GM12801 (cell line): ENCODE data around the gene EFCAB10.

Source experiments
- TF ChIP-seq, protein P1 (sequence below): IDR thresholded peaks from one replicate; pipeline ENCODE4 v1.5.1; 2011; ENCODE audit warnings: control low read depth; ENCODE audit not compliant: insufficient read length; ENCODE audit errors: extremely low read depth

Gene EFCAB10

DNA sequence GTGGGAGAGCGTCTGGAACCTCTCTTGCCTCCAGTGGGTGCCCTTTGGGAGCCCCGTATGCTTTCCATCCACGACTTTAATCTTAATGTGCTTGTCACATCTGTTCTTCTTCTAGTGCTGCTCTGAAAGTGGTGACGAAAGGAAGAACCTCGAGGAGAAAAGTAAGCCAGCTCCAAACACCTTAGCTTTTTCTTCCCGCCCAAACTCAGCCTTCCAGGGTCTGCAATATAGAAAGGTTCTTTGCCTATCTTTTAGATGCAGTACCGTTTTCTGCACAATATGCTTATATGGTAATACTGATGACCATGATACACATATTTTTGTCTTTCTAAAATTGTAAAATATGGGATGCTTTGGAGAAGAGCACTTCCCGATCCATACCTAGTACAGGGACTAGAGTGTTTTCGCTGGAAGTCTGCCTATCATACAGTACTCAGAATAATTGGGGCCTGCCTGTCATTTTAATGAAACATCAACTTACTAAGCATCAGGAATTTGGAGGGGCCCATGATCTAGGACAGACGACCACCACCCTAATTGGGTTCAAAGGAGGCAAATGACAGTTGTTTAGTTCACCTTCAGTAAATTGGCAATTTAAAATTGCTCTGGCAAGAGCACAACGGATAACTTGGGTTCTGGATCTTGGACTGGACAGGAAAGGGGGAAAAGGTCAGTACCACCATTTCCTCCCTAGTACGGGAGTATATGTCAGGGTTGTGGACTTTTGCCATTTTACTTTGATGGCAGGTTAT, 48.4 kb downstream of the EFCAB10 start:
- TF ChIP-seq, protein P1, sequence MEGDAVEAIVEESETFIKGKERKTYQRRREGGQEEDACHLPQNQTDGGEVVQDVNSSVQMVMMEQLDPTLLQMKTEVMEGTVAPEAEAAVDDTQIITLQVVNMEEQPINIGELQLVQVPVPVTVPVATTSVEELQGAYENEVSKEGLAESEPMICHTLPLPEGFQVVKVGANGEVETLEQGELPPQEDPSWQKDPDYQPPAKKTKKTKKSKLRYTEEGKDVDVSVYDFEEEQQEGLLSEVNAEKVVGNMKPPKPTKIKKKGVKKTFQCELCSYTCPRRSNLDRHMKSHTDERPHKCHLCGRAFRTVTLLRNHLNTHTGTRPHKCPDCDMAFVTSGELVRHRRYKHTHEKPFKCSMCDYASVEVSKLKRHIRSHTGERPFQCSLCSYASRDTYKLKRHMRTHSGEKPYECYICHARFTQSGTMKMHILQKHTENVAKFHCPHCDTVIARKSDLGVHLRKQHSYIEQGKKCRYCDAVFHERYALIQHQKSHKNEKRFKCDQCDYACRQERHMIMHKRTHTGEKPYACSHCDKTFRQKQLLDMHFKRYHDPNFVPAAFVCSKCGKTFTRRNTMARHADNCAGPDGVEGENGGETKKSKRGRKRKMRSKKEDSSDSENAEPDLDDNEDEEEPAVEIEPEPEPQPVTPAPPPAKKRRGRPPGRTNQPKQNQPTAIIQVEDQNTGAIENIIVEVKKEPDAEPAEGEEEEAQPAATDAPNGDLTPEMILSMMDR = no peak

DNA sequence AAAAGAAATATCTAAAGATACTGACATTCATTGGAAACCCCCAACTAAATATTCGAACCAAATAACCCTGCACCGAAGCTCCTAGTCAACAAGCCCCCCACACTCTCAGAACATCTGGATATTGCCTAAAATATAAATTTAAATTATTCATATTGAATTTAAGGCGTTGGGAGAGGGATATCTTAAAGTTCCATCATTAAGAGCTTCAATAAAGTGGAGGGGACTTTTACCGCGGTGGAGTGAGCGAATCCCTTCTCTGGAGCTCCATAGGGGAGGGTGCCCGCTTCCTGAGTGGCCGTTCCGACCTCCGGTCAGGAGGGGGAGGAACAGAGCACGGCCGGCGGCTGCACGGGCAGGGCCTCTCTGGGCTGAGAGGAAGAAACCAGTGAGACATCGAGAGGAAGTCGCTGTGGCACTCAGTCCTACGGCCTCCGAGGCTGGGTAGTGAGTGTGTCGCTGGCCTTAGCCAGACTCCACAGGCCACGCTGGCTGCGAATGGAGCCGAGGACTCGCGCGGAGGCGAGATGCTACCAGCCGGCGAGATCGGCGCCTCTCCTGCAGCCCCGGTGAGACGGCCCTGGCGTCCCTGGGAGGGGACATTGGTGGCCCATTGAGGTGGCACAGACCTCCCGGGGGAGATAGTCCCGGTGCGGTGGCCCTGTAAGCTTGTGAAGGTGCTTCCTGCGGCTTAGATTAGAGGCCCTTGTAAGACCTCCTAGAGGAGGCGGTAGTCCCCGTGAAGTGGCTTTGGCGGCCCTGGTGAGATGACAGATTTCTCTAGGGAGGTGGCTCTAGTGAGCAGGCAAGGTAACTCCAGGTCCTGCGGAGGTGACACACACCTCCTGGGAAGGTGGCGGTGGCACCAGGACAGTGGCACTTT, 49.3 kb downstream of the EFCAB10 start, which contains the start of gene RINT1:
TSS of gene RINT1 (plus strand) at position 410 of the 880 bp plus-strand sequence. CDS start at position 525, 115 bp downstream.
- TF ChIP-seq, protein P1 = no peak

- TF ChIP-seq, protein P1 = no peak
These were observed 50.7 kb downstream of the EFCAB10 start for GRCh38 chr7:105530546-105530945.

DNA sequence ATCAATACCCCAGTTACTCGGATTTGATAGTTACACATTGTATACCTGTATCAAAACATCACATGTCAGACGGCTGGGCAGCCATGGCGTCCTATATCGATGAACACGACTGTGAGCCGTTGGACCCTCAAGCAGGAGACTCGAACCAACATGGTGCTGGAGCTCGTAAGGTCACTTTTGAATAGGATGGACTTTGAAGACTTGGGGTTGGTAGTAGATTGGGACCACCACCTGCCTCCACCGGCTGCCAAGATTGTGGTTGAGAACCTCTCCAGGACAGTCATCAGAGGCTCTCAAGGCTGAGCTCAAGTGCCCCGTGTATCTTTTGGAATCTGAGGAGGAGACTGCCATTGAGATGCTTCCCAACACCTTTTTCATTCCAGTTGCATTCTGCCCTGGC, 51.2 kb downstream of the EFCAB10 start:
- TF ChIP-seq, protein P1 = no peak

GRCh38 chr7:105524840-105525239, 56.5 kb downstream of the EFCAB10 start:
- TF ChIP-seq, protein P1 = no peak

- TF ChIP-seq, protein P1 = no peak
These were observed 59.4 kb downstream of the EFCAB10 start, which contains the start of gene PUS7 for GRCh38 chr7:105521717-105522463. Gene PUS7, minus strand, starts transcription at chr7:105522271. Its CDS starts 13,759 bp downstream, at chr7:105508512.
